GM18909 (cell line): ENCODE measurements around the gene MICAL2.

Experiments used
- ATAC-seq: cut with Tn5 transposase; IDR thresholded peaks from one replicate; pipeline ENCODE4 v1.9.1; 2021; ENCODE audit warnings: mild to moderate bottlenecking; ENCODE audit not compliant: unreplicated experiment, poor library complexity

Gene MICAL2

GRCh38 chr11:12237381-12237784 lies 127.0 kb downstream of the MICAL2 start:
- ATAC-seq = no peak

GRCh38 chr11:12238420-12238819 lies 128.0 kb downstream of the MICAL2 start:
- no peak for ATAC-seq

- no peak for ATAC-seq
Measured at GRCh38 chr11:12239396-12239795, 129.0 kb downstream of the MICAL2 start.

- ATAC-seq = no peak
Measured at GRCh38 chr11:12239804-12240371, 129.5 kb downstream of the MICAL2 start.

- no peak for ATAC-seq
Measured at GRCh38 chr11:12240677-12241076, 130.3 kb downstream of the MICAL2 start.

GRCh38 chr11:12241401-12241800 lies 131.0 kb downstream of the MICAL2 start:
- no peak for ATAC-seq

GRCh38 chr11:12241971-12242672 lies 131.7 kb downstream of the MICAL2 start:
- no peak for ATAC-seq

- no peak for ATAC-seq
Measured at GRCh38 chr11:12242966-12243365, 132.6 kb downstream of the MICAL2 start.

- no peak for ATAC-seq
Measured at GRCh38 chr11:12243486-12243885, 133.1 kb downstream of the MICAL2 start.

GRCh38 chr11:12243911-12244550 lies 133.6 kb downstream of the MICAL2 start:
- ATAC-seq = no peak

- ATAC-seq = no peak
Measured at GRCh38 chr11:12245091-12245490, 134.7 kb downstream of the MICAL2 start.

- ATAC-seq = no peak
Measured at GRCh38 chr11:12245549-12246016, 135.2 kb downstream of the MICAL2 start.

GRCh38 chr11:12246147-12246546 lies 135.8 kb downstream of the MICAL2 start:
- ATAC-seq = no peak

- ATAC-seq = no peak
Measured at GRCh38 chr11:12246989-12247388, 136.6 kb downstream of the MICAL2 start.

- no peak for ATAC-seq
Measured at GRCh38 chr11:12247543-12248254, 137.3 kb downstream of the MICAL2 start.

GRCh38 chr11:12248330-12248729 lies 137.9 kb downstream of the MICAL2 start:
- no peak for ATAC-seq

GRCh38 chr11:12249590-12250260 lies 139.3 kb downstream of the MICAL2 start:
- ATAC-seq = no peak

GRCh38 chr11:12251666-12252560 lies 141.5 kb downstream of the MICAL2 start:
- ATAC-seq = no peak

- no peak for ATAC-seq
Measured at GRCh38 chr11:12253843-12254281, 143.5 kb downstream of the MICAL2 start.
